HS-27A (cell line): ENCODE measurements around the gene SAT1.
"Not testable (repeated sequence)": the region's sequence is repeated elsewhere in the genome, so short reads cannot be mapped to it uniquely, and the experiment has no call there.

Experiments used
- DNase-seq: peaks from one replicate; pipeline ENCODE4 v3.0.0-alpha.2; 2012; ENCODE audit warnings: low read depth, missing footprints

SAT1 gene

DNA sequence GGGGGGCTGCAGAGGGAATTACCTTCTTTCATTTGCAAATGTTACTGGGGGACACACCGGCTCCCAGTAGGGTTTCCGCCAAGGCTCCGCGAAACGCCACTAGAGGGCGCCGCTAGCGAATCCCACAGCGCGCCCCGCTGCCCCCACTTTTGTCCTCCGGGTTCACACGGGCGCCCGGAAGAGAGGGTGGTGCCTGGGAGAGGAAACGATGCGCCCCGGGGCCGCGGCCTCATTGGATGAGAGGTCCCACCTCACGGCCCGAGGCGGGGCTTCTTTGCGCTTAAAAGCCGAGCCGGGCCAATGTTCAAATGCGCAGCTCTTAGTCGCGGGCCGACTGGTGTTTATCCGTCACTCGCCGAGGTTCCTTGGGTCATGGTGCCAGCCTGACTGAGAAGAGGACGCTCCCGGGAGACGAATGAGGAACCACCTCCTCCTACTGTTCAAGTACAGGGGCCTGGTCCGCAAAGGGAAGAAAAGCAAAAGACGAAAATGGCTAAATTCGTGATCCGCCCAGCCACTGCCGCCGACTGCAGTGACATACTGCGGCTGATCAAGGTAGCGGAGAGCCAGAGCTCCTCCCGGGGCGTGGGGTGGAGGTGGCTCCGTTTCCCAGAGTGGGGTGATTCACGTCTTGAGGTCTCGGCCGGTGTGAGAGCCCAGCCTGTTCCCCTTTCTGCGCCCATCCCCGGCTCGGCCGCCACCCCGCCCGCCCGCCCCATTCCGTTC is at the start of gene SAT1:
SAT1 (plus strand) TSS at position 311 of the 726 bp plus-strand sequence; CDS start at position 490, 179 bp downstream.
- DNase-seq: peak; percentile 57

DNA sequence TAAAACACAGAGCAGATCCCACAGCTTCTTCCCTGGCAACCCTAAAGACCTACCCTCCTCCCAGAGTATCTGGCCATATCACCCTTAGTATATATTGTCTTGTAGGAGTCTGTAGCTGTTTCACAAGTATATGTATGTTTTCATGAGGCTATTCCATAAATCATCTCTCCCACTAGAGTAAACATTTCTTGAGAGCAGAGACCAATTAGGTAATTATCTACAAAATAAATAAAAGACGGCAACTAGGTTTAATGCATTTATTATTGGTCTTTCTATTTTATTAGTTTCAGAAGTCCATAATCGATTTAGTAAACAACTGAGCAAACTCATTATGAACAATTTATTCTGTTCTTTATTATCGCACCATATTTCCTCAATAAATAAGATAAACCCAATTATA is 46.9 kb upstream of the SAT1 start:
- DNase-seq: no peak

GRCh38 chrX:23737413-23737812 is 45.6 kb upstream of the SAT1 start:
- DNase-seq: no peak

DNA sequence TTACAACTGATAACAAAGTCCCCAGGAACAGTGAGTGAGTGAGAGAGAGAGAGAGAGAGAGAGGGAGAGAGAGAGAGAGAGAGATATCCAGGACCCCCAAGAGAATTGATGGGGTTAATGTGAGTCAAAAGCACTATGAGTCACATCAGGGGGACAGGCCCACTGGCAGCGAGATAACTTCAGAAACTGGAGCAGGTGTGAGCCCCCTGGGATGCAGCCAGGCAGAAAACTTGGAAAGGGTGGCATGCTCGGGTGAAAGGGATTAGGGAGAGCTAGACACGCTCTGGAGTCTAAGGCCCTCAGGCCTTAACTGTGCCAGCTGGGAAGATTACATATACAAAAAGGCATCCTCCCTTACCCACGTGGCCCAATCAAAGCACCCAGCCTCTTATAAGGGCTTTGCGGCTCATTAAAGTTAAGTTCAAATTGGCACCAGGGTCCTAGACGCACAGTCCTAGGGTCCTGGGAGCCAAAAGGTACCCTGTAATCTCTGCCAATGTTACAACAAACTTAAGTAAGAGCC is 40.7 kb upstream of the SAT1 start:
- peak; percentile 57 for DNase-seq

DNA sequence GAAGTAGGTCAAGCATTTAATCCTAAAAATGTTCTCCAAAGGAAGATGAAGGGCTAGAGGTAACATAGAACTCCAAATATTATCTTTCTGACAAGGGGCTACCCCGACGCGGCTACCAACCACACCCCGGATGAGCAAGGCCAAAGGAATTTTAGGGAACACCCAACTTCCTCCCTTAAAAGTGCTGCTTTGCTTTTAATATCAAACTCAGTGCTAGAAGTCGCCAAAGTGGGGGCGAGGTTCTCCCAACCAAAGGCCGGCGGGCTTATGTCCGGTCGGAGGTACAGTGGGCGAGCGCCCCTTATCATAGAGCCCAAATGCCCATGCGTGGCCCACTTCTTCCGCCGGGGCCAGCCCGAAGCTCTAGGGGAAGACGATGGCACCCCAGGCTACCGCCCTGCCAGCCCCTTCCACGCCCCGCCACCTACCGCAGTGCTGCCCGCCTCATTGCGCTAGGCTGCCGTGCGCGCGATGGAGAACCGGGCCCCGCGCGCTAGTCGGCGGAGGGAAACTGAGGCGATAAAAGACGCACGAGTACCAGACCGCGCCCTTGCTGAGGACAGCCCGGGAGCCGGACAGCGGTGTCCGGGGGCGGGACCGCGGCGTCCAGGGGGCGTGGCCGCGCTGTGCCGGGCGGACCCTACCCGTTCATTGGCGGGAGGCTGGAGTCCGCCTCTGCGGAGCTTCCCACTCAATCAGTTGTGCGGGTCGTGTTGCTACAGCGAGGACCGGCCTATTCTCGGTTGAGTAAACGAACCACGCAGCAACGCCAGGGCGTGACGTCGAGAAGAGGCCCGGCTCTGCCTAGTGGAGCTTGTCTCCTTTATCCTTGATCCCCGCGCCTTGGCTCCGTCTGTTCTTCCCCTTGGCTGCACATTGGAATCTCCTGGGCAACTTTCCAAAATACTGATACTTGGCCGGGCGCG is 40.0 kb upstream of the SAT1 start, which contains the start of gene ACOT9:
ACOT9 (minus strand) TSS at position 580 of the 926 bp plus-strand sequence; CDS start at position 448, 132 bp downstream.
- DNase-seq: peak; percentile 69

- not testable (repeated sequence) for DNase-seq
Measured at GRCh38 chrX:23743623-23743971, 39.4 kb upstream of the SAT1 start.

- DNase-seq: no peak
Measured at GRCh38 chrX:23745786-23746185, 37.2 kb upstream of the SAT1 start.

GRCh38 chrX:23749129-23749528 is 33.8 kb upstream of the SAT1 start:
- no peak for DNase-seq

DNA sequence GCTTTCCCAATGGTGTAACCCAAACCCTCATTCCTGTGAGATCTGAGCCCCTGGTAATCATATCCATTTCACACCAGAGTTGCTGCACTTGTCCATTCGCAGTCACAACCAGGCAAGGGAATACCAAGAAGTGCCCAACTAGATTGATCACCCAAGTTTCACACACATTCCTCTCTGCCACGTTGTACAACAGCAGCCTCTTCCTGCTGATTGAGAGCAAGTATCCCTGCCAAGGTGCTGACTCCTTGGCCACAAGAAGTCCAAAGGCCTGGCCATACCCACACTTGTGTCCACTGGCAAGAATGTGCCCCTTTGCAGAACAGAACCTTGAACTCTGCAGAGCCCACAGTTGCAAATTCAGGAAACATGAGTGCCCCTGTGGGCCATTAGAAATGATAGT is 33.4 kb upstream of the SAT1 start:
- no peak for DNase-seq

DNA sequence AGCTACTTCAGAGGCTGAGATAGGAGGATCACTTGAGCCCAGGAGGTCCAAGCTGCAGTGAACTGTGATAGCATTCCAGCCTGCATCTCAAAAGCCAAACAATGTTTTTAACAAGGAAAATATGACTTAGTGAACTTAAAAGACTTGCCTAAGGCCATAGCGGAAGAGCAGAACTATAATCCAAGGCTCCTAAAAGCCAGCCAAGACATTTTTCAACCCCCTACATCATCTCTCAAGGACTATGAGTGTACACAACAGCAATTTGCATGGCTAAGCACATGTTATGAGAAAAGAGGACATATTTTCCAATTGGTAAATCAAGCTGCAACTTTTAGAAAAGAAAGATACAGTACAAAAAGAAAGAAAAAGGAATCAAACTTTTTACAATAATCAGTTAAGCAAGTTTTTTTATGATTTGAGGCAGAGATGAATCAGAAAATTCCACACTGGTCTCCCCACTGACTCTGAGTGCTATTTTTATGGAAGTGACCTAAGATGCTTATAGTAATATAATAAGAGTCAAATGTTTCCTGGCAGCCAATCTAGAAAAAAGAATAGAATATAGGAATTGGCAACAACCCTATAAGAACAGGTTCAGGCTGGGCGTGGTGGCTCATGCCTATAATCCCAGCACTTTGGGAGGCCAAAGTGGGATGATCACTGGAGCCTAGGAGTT is 30.1 kb upstream of the SAT1 start:
- no peak for DNase-seq

GRCh38 chrX:23754664-23755063 is 28.3 kb upstream of the SAT1 start:
- no peak for DNase-seq

- DNase-seq: no peak
Measured at GRCh38 chrX:23756165-23756564, 26.8 kb upstream of the SAT1 start.

- DNase-seq: no peak
Measured at GRCh38 chrX:23759821-23760220, 23.2 kb upstream of the SAT1 start.

GRCh38 chrX:23764188-23764984 is 18.6 kb upstream of the SAT1 start:
- DNase-seq: no peak

- DNase-seq: no peak
Measured at GRCh38 chrX:23765449-23765848, 17.5 kb upstream of the SAT1 start.

- no peak for DNase-seq
Measured at GRCh38 chrX:23765868-23766267, 17.1 kb upstream of the SAT1 start.

- no peak for DNase-seq
Measured at GRCh38 chrX:23766650-23767551, 16.1 kb upstream of the SAT1 start.

GRCh38 chrX:23770142-23770541 is 12.8 kb upstream of the SAT1 start:
- DNase-seq: no peak

- not testable (repeated sequence) for DNase-seq
Measured at GRCh38 chrX:23771086-23771485, 11.9 kb upstream of the SAT1 start.

DNA sequence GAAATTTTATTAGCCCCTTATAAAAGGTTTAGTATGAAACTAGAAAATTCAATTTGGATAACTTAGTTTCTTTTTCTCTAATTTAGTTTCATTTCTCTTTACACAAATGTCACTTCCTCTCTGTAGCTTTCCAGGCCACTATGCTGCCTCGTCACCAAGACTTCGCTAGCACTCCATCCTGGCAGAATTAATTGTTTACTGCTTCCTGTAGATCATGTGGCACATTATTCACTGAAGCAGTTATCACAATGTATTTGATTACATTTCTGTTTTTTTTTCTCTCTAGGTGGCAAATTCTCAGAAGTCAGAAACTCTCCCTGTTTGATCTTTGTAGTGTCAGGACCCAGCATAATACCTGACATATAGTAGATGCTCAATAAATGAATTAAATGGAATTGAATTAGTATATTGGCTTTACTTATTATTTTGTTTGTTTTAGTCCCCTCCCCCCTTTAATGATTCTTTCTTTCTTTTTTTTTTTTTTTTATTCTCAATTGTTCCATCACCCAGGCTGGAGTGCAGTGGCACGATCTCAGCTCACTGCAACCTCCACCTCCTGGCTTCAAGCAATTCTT is 9.3 kb upstream of the SAT1 start:
- DNase-seq: no peak
